T-helper 2 cell (primary cell): ENCODE data around the gene P2RY11.

ENCODE experiments used
- DNase-seq, 5 experiments: peaks; one replicate each; pipeline versions ENCODE4 v3.0.0 to v3.0.0-alpha.2; 2012 to 2022

P2RY11 gene

DNA sequence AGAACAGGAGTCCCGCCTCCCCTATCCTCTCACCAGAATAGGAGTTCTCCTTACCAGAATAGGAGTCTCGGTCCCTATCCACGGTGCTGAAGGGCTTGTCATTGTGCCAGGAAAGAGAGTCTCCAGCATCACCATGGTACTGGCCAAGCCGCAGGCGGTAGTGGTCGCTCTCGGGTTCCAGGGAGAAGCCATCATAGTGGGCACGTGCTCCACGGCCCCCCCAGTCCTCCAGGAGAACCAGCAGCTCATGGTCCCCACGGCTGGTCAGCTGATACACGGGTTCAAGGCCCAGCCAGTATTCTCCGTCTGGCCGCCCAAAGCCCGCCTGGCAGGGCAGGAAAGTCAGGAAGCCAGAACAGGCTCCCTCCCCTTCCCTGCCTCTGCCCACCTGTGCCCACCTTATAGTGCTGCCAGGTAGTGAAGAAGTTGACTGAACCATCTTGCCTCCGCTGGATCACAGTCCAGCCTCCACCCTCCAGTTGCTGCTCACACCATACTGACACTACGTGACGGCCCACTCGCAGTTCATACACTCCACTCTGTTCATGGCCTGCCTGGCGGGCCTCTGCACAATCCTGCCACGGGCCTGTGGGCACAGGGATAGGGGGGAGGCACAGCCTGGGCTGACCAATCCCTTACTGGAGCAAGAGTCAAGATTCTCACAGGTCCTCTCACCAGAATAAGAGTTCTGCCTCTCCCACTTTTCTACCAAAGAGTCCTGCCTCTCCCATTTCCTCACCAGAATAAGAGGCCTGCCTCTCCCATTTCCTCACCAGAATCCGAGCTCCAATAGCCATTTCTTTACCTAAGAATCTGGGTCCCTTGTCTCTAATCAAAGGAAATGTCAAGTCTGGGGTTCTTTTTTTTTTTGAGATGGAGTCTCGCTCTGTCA lies 18.0 kb upstream of the P2RY11 start:
- DNase-seq, result no peak

DNA sequence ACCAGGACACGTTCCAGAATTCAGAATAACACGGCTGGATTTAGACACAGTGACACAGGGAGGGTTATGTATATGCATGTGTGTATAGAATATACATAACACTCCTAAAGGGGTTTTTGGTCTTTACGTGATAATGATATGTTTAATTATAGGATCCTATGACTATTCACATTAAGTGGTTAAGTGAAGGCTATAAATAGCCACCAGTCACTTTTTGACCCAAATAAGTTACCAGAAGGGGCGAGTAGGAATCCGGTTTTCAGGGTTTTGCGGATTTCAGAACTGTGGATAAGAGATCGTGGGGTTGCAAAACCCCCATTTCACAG lies 15.9 kb upstream of the P2RY11 start:
- no peak for DNase-seq

DNA sequence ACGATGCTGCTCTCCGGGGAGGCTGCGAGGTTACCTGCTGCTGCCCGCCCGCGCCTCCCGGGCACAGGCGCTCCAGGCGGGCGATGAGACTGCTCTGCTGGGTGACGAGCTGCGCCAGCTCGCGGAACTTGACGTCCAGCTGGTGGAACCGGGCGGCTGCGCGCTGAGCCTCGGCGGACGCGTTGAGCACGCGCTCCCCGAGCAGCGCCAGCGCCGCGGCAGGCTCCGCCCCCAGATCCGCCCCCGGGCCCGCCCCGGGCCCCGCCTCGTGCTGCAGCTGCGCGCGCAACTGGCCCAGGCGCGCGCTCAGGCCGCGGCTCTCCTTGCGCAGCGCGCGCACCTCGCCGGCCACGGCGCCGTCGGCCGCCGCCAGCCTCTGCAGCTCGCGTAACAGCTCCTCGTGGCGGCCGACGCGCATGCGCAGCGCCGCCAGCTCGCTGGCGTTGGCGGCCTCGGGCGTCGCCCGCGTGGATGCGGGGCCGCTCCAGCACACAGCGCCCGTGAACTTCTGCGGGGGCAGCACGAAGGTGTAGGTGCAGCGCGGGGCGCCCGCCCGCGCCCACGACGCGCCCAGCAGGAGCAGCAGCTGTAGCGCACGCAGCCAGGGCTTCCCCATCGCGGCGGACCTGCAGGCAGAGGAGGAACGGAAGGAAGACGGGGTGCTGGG lies 15.4 kb upstream of the P2RY11 start:
- peak; percentile 79 to 96 (median 87) for DNase-seq

DNA sequence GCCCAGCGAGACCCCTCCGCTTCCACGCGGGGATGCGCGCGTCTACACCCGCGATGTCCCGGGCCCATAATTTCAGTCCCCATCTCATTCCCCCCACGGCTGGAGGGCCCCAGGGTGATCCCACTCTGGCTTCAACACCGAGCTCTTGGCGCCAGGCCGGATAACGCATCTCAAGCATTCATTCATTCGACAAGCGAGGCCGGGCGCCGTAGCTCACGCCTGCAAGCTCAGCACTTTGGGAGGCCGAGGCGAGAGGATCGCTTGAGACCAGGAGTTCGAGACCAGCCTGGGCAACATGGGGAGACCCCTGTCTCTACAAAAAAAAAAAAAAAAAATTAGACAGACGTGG lies 14.9 kb upstream of the P2RY11 start:
- no peak for DNase-seq

DNA sequence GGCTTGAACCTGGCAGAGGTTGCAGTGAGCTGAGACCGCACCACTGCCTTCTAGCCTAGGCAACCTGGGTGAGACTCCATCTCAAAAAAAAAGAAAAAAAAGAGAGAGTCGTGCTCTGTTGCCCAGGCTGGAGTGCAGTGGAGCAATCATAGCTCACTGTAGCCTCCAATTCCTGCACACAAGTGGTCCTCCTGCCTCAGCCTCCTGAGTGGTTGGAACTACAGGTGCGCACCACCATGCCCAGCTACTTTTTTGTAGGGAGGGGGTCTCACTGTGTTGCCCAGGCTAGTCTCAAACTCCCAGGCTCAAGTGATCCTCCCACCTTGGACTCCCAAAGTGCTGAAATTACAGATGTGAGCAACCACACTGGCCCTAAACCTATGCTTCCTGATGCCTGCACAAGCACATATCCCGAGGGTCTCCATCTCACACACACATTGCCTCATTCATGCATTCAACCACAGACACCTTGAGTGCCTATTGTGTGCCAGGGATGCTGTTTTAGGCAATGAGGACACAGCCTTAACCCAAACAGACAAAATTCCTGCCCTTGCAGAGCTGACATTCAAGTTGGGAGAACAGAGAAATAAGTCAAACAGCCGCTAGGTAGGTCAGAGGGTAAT lies 11.2 kb upstream of the P2RY11 start:
- no peak for DNase-seq

DNA sequence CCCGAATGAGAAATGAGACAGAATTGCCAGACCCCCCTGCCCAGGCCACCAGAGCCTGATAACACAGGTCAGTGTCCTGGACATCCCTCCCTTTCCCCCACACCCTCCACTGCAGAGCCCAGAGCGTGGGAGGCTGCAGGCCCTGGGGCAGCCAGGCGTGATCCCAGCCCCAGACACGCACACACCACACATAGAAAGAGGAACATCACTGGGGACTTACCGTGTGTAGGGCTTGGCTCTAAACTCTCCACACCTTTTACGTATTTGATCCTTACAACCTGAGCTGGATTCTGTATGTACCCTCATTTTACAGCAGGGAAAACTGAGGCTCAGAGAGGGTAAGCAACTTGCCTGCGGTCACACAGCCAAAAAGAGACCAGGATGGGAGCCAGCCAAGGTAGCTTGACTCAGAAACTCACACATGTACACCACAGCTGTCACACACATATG lies 8.7 kb upstream of the P2RY11 start:
- no peak for DNase-seq

DNA sequence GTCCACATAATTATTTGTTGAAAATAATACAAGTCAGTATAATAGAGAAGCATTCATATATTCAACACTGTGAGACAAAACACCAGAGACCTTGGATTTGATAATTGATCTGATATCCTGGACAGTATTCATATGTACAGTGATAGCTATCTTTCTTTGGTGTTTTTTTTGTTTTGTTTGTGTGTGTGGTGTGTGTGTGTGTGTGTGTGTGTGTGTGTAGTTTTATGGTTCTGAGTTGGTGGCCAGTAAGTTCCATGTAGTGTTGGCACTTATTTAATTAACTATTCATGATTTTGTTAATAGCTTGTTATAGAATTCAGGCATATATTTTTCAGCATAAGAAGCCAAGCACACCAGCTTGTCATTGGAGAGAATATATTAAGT lies 7.4 kb upstream of the P2RY11 start:
- DNase-seq, result peak in 1 of 5 experiments; percentile 72

DNA sequence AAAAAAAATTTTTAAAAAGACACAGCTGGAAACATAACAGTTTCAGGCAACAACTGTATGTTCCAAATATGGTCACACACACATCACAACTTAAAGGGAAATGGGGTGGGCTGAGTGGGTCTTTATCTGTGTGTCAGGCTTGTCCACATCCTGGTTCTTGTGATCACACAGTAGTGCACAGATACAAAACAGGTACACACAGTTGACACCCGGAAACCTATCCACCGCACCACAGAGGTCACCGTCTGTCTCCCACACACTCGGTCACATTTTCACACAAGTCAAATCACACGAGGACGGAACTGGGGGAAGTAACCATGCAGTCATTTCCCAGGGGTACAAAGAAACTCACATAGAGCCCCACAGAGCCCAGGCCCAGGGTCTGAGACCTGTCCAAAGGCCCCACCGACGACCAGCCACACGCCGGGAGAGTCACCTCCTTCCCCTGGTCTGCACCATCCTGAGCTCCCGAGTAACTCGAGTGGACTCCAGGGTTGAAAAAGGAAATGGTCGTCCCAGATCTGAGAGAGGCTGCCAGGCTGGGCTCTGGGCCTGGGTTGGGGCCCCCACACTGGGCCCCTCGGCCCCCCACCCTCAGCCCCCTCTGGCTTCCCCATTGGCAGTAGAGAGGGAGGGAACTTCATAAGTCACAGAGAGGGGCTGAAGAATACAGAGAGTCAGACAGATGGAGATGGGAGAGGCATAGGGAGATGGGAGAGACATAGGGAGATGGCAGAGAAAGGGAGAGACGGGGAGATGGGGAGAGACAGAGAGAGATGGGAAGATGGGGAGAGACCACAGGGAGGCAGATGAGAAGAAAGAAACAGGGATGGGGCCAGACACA lies 6.6 kb upstream of the P2RY11 start:
- peak; percentile 27 to 99 (median 67) for DNase-seq

DNA sequence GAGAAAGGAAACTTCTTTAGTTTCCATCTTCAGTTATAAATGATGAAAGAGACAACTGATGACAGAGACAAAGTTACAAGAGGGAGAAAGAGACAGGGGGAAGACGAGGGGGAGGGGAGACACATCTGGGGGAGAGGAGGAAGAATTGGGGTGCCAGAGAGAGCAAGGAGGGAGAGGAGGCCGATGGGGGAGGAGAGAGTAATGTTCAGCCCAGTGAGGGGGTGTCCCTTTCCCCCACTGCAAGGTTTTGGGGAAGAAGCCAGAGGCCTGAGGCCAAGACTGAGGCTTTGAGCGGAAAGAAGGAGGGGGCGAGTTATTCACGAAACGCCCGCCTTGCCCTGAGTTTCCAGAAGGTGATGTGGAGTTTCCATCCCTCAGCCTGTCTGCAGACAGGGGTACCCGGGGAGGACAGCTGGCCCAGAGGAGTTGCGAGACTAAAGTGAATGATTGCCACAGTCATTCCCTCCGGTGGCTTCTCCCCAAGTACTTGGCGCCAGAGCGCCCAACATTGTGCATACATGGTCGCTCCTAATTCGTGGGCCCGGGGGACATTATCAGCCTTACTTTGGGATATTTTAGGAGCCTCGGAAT lies 5.9 kb upstream of the P2RY11 start:
- peak in 3 of 5 experiments; percentile 44 to 73 (median 70) for DNase-seq

DNA sequence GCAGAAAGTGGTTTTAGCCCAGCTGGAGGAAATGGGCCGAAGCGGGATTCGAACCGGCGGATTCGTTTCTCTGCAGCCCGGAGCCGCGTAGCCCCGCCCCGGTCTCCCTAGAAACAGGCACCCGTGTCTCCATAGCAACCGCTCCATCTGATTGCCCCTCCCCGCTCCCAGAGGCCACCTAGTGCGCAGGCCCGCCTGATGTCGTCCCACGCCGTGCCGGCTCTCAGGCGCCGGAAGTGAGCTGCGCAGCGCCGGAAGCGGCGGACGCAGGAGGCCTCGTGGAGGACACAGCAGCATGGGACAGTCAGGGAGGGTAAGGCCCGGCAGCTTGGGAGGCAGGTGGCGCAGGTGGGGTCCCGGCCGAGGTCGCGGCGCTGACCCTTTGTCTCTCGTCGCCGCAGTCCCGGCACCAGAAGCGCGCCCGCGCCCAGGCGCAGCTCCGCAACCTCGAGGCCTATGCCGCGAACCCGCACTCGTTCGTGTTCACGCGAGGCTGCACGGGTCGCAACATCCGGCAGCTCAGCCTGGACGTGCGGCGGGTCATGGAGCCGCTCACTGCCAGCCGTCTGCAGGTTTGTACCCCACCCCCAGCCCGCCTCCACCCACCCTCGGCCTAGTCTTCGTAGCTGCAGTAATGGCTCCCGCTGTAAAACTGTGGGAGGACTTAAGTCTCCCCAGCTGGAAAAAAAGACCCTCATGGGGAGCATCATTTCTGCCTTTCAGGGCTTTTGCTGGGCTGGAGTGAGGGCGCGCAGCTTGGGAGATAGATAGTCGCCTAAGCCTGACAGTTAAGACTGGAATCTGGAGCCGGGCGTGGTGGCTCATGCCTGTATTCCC lies 5.2 kb upstream of the P2RY11 start, which contains the start of gene PPAN:
Gene PPAN (plus strand): TSS at position 263 of the 837 bp plus-strand sequence. CDS start 33 bp downstream, at position 296.
- DNase-seq, result peak; percentile 91 to 99 (median 96)

DNA sequence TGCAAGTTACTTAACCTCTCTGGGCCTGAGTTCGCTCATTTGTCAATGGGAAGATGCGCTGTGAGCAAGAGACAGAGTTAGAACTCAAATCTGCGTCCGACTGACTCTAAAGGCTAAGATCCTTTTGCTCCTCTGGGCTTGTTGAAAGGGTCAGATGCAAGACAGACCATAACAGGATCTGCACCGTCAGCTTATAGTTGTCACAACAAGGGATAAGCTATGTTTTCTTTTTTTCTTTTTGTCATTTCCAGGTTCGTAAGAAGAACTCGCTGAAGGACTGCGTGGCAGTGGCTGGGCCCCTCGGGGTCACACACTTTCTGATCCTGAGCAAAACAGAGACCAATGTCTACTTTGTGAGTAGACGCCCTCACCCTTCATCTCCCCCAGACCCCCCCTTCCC lies 4.2 kb upstream of the P2RY11 start:
- DNase-seq, result no peak

DNA sequence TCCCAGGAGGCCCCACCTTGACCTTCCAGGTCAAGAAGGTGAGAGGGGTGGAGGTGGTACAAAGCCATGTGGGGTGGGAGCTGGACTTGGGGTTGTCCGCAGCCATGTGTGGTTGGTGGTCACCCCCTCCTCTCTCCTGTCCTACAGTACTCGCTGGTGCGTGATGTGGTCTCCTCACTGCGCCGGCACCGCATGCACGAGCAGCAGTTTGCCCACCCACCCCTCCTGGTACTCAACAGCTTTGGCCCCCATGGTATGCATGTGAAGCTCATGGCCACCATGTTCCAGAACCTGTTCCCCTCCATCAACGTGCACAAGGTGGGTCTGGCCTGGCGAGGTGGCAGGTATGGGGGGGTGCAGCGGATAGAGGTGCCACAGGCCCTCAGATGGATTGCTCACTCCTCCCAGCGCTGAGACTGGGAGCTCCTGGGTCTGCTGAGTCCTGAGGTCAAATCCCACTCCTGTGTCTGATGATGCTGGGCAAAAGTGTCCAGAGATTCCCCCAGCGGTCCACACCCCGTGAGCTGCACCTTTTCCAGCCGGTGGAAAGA lies 3.6 kb upstream of the P2RY11 start:
- DNase-seq, result no peak

DNA sequence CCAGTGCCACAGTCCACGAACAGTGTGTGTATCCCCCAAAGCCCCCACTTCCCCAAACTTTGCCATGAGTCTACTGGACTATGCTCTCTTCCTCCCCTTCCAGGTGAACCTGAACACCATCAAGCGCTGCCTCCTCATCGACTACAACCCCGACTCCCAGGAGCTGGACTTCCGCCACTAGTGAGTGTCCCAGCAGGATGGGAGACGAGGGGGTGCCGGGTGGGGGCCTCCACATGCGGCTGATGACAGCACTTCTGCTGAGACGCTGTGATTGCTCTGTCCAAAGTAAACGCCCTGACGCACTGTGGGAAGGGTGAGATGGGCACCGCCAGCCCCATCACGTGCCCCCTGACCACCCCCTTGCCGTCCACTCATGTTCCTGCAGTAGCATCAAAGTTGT lies 2.0 kb upstream of the P2RY11 start:
- DNase-seq, result no peak

DNA sequence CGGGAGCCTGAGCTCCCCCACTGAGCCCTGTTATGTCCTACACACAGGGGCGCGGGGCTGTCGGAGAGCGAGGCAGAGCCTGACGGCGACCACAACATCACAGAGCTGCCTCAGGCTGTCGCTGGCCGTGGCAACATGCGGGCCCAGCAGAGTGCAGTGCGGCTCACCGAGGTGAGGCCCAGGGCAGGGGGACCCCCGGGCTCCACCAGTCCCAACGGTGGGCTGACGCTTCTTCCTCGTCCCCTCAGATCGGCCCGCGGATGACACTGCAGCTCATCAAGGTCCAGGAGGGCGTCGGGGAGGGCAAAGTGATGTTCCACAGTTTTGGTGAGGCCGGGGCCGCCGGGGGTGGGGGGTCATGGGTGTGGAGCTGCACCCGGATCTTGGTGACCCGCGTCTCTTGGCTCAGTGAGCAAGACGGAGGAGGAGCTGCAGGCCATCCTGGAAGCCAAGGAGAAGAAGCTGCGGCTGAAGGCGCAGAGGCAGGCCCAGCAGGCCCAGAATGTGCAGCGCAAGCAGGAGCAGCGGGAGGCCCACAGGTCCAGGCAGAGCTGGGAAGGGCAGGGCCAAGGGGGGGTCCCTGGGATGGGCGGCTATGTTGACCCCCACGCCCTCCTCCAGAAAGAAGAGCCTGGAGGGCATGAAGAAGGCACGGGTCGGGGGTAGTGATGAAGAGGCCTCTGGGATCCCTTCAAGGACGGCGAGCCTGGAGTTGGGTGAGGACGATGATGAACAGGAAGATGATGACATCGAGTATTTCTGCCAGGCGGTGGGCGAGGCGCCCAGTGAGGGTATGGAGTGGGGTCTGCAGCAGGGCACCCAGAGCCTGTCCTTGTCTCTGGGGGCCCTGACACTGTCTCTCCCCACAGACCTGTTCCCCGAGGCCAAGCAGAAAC lies 1.2 kb upstream of the P2RY11 start:
- DNase-seq, result no peak

DNA sequence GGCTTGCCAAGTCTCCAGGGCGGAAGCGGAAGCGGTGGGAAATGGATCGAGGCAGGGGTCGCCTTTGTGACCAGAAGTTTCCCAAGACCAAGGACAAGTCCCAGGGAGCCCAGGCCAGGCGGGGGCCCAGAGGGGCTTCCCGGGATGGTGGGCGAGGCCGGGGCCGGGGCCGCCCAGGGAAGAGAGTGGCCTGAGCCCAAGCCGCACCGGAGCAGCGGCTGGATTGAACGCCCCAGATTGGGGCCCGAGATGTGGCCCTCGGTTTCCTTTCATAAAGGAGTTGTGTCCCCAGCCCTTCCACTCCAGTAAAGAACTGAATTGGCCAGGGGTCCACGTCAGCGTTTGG lies 548 bp upstream of the P2RY11 start:
- no peak for DNase-seq

DNA sequence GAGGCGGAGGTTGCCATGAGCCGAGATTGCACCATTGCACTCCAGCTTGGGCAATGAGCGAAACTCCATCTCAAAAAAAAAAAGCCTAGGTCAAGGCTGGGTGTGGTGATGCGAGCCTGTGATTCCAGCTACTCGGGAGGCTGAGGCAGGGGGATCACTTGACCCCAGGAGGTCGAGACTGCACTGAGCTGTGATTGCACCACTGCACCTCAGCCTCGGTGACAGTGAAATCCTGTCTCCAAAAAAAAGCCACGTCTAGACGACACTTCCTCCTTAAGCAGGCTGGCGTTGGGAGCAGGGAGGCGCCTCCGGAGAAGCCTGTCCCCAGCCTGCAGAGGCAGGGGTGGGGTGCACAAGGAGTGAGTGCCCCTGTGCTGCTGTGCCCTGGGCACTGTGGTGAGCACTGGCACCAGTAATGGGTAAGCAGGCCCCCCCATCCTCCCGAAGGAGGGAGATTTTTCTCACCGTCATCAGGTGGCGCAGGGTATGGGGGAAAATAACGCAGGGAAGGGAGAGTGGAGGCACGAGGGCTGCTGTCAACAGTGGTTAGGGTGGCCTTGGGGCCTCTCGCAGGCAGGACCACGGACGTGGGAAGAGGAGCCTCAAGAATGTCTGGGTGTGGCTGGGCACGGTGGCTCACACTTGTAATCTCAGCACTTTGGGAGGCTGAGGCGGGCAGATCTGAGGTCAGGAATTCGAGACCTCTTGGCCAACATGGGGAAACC lies 706 bp downstream of the P2RY11 start:
- peak in 4 of 5 experiments; percentile 30 to 87 (median 53) for DNase-seq

DNA sequence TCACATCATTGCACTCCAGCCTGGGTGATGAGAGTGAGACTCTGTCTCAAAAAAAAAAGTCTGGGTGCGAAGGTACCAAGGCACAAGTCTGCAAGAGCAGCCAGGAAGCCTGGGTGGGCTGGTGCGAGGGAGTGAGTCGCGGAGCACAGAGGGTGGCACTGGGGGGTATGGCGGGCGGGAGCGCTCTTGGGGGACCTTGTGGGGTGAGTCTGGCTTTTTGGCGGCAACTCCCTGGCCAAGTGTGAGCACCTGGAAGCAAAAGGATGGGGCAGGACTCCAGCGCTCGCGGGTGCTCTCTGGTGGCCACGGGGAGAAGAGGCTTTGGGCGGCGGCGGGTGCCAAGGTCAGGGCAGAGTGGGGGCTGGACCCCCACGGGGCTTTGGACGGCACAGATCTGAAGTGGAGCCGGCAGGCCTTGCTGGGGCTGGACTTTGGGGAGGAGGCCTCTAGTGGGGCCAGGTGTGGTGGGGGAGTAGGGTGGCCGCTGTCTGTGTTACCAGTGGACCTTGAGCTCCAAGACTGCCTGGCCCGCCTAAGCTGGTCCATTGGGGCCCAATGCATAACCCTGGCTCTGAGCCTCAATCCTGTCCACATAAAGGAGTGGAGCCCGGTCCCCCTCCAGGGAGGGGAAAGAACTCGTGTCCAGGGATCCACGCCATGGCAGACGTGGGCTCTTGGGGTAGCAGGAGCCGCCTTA lies 1.6 kb downstream of the P2RY11 start:
- peak; percentile 29 to 80 (median 60) for DNase-seq

DNA sequence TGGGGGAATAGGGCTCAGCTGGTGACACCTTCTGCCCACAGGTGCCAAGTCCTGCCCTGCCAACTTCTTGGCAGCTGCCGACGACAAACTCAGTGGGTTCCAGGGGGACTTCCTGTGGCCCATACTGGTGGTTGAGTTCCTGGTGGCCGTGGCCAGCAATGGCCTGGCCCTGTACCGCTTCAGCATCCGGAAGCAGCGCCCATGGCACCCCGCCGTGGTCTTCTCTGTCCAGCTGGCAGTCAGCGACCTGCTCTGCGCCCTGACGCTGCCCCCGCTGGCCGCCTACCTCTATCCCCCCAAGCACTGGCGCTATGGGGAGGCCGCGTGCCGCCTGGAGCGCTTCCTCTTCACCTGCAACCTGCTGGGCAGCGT lies 2.1 kb downstream of the P2RY11 start:
- DNase-seq, result no peak
